HepG2 (cell line): Measurements from ENCODE around the gene LMX1B. TPM values are rescaled to one million over a fixed set of nuclear protein-coding genes. Genes with fewer than 3 reads are reported as not detected.
A peak's percentile ranks its signal among the peaks of the same experiment; 100 is the strongest.

Experiments used
- ATAC-seq: fragments of 200-7000 bp; cut with Tn5 transposase; 3 replicates; pipeline ENCODE4 v1.9.1; 2020; ENCODE audit warnings: mild to moderate bottlenecking, moderate library complexity
- BruUV-seq: library from RNA; stranded (reverse); fragments of 400-500 nt; replicated peaks from 2 replicates; lab custom pipeline; 2021; lab: Mats Ljungman, UMichigan
- CTCF ChIA-PET: fragments of 300-600 bp; formaldehyde crosslinking; extraction: SDS; loops from one replicate; lab custom pipeline; 2021; ENCODE audit warnings: low total read pairs, inconsistent platforms, low intra/inter-chr PET ratio; lab: Yijun Ruan, JAX
- POLR2A ChIA-PET: fragments of 350-600 bp; sonication (Branson Sonifier 250); formaldehyde crosslinking; loops from one replicate; lab custom pipeline; 2020; ENCODE audit warnings: antibody characterized with exemption, inconsistent platforms; lab: Yijun Ruan, JAX
- DNase-seq: peaks from one replicate; pipeline ENCODE4 v3.0.0-alpha.2; 2015; ENCODE audit warnings: low spot score
- FAIRE-seq: peaks from 3 replicates; lab custom pipeline; 2011; peaks lifted over from hg19 to GRCh38; lab: Jason Lieb, UNC
- H2AFZ ChIP-seq: one replicate; pipeline ENCODE4 v1.6.1; 2011; ENCODE audit warnings: low read length, inconsistent platforms
- H3K27ac ChIP-seq: fragments of 300-600 bp; 3 replicates; pipeline ENCODE4 v1.8.0; 2011; ENCODE audit warnings: mixed run types, mild to moderate bottlenecking, mixed read lengths, low read length, inconsistent platforms; ENCODE audit not compliant: insufficient read depth; ENCODE audit errors: extremely low read length
- H3K27me3 ChIP-seq, 2 experiments: fragments of 200-600 bp in 1 of 2; 2 replicates in 1 of 2; 3 replicates in 1 of 2; pipeline versions ENCODE4 v1.6.0 to v1.8.0; 2011; ENCODE audit warnings: low read length in 2 of 2, mild to moderate bottlenecking in 2 of 2, moderate library complexity in 2 of 2, inconsistent platforms in 1 of 2; ENCODE audit not compliant: insufficient read depth in 2 of 2, control insufficient read depth in 1 of 2
- H3K36me3 ChIP-seq, 2 experiments: fragments of 200-600 bp in 1 of 2; replicated peaks in 1 of 2; 2 replicates in 1 of 2; 3 replicates in 1 of 2; pipeline versions ENCODE4 v1.5.1 to v1.8.0; 2011; ENCODE audit warnings: low read length in 2 of 2, inconsistent platforms in 1 of 2; ENCODE audit not compliant: insufficient read depth in 2 of 2, control insufficient read depth in 1 of 2
- H3K4me1 ChIP-seq: 2 replicates; pipeline ENCODE4 v1.5.1; 2012; ENCODE audit warnings: low read length, inconsistent platforms; ENCODE audit not compliant: insufficient read depth
- H3K4me2 ChIP-seq: 2 replicates; pipeline ENCODE4 v1.6.0; 2011; ENCODE audit warnings: low read depth, low read length, inconsistent platforms
- H3K4me3 ChIP-seq, 3 experiments: fragments of 200-600 bp in 1 of 3; sonication (generic), shearing (Covaris generic) in 1 of 3; replicated peaks in 1 of 3; 2 replicates each; pipeline ENCODE4 v1.5.1; 2011 to 2016; ENCODE audit warnings: low read length in 3 of 3, inconsistent platforms in 2 of 3, low read depth in 2 of 3, mild to moderate bottlenecking in 2 of 3, control low read depth in 1 of 3, mixed read lengths in 1 of 3; ENCODE audit not compliant: insufficient read depth in 1 of 3
- H3K79me2 ChIP-seq: one replicate; pipeline ENCODE4 v1.6.1; 2011; ENCODE audit warnings: low read length, inconsistent platforms; ENCODE audit not compliant: insufficient read depth
- H3K9ac ChIP-seq: 2 replicates; pipeline ENCODE4 v1.6.0; 2011; ENCODE audit warnings: mild to moderate bottlenecking, low read depth, low read length, inconsistent platforms; ENCODE audit not compliant: insufficient read depth
- H3K9me3 ChIP-seq: 2 replicates; pipeline ENCODE4 v1.5.1; 2012; ENCODE audit warnings: mild to moderate bottlenecking, low read length
- H4K20me1 ChIP-seq: 2 replicates; pipeline ENCODE4 v1.6.0; 2011; ENCODE audit warnings: inconsistent platforms, mild to moderate bottlenecking, low read length, moderate library complexity; ENCODE audit not compliant: insufficient read depth
- CEBPG ChIP-seq: IDR thresholded peaks from 2 replicates; pipeline ENCODE4 v1.6.1; 2016
- EZH2 ChIP-seq: conservative IDR thresholded peaks from 2 replicates; pipeline ENCODE4 v1.6.1; 2012; ENCODE audit warnings: mild to moderate bottlenecking, low read depth, low read length, moderate library complexity
- HES4 ChIP-seq: sonication (generic); formaldehyde crosslinking; IDR thresholded peaks from 2 replicates; pipeline ENCODE4 v1.9.0; 2021; ENCODE audit warnings: mild to moderate bottlenecking, missing genetic modification reagents, borderline replicate concordance
- HIVEP1 ChIP-seq: sonication (generic); formaldehyde crosslinking; IDR thresholded peaks from 2 replicates; pipeline ENCODE4 v1.4.0; 2020; ENCODE audit warnings: mild to moderate bottlenecking, missing genetic modification reagents
- JUND ChIP-seq: sonication (generic); formaldehyde crosslinking; IDR thresholded peaks from 2 replicates; pipeline ENCODE4 v1.8.0; 2022; ENCODE audit warnings: mild to moderate bottlenecking, missing genetic modification reagents
- KMT2A ChIP-seq: sonication (generic); formaldehyde crosslinking; IDR thresholded peaks from 2 replicates; pipeline ENCODE4 v1.4.0; 2020; ENCODE audit warnings: missing genetic modification reagents
- MTA3 ChIP-seq: sonication (generic); formaldehyde crosslinking; IDR thresholded peaks from 2 replicates; pipeline ENCODE4 v1.4.0; 2020; ENCODE audit warnings: missing genetic modification reagents
- NFE2L2 ChIP-seq: fragments of 150-350 bp; IDR thresholded peaks from 2 replicates; pipeline ENCODE4 v1.6.1; 2014; ENCODE audit warnings: low read length
- POLR2AphosphoS2 ChIP-seq: IDR thresholded peaks from 2 replicates; pipeline ENCODE4 v1.6.1; 2011; ENCODE audit warnings: low read depth, low read length, improper control_type of control experiment
- SATB2 ChIP-seq: sonication (generic); formaldehyde crosslinking; IDR thresholded peaks from 2 replicates; pipeline ENCODE4 v1.5.0; 2020; ENCODE audit warnings: missing genetic modification reagents
- ZBTB7A ChIP-seq: sonication (generic); formaldehyde crosslinking; IDR thresholded peaks from 2 replicates; pipeline ENCODE4 v1.8.0; 2022; ENCODE audit warnings: mild to moderate bottlenecking, missing genetic modification reagents
- ZNF296 ChIP-seq: sonication (generic); formaldehyde crosslinking; conservative IDR thresholded peaks from 2 replicates; pipeline ENCODE4 v1.5.0; 2020; ENCODE audit warnings: mild to moderate bottlenecking, missing genetic modification reagents
- ZNF530 ChIP-seq: sonication (generic); formaldehyde crosslinking; IDR thresholded peaks from 2 replicates; pipeline ENCODE4 v1.5.0; 2020; ENCODE audit warnings: low read depth, mild to moderate bottlenecking, missing genetic modification reagents
- ZNF768 ChIP-seq: sonication (generic); formaldehyde crosslinking; IDR thresholded peaks from 2 replicates; pipeline ENCODE4 v1.4.0; 2020; ENCODE audit warnings: missing genetic modification reagents
- WGBS: methylation state at CpG from one replicate; pipeline ENCODE4 v1.1.6; 2017; ENCODE audit warnings: low lambda C conversion rate; 5-methylcytosine and 5-hydroxymethylcytosine counted together
- in situ Hi-C: cut with HindIII; loops from 2 replicates; pipeline ENCODE4 v1.10.0; 2017; ENCODE audit warnings: low pct_unique_long_range_greater_than_20kb; ENCODE audit not compliant: extremely low pct_ligation_motif_present
- intact Hi-C: fragments of 100-400 bp; cut with micrococcal nuclease; formaldehyde crosslinking; loops from one replicate; pipeline ENCODE4 v1.10.0; 2022; ENCODE audit not compliant: unreplicated experiment
- polyA plus RNA-seq, 8 experiments: library from polyadenylated mRNA; depleted of rRNA in 3 of 8; stranded (reverse) in 7 of 8; unstranded in 1 of 8; fragments of >200 nt; fragmentation: Illumina TruSeq in 4 of 8; extraction: Trizol in 4 of 8; gene quantifications; 2 replicates each; pipeline versions ENCODE4 v1.2.1 to v1.2.3, GENCODE V29; 2011 to 2016; ENCODE audit warnings: low read depth in 4 of 8, missing spikeins in 1 of 8, mixed read lengths in 1 of 8; ENCODE audit not compliant: insufficient read depth in 1 of 8
- total RNA-seq, 5 experiments: library from RNA; depleted of rRNA; stranded (reverse); fragments of >200 nt; fragmentation: Illumina TruSeq; extraction: Trizol; gene quantifications; 2 replicates each; pipeline ENCODE4 v1.2.3, GENCODE V29; 2016; ENCODE audit warnings: low read depth in 1 of 5

Gene LMX1B
- total and polyA plus RNA-seq, 2 of the 13 experiments (the other 11 are each of a cell fraction or from before 2014, with no cell fraction given), result not detected

DNA sequence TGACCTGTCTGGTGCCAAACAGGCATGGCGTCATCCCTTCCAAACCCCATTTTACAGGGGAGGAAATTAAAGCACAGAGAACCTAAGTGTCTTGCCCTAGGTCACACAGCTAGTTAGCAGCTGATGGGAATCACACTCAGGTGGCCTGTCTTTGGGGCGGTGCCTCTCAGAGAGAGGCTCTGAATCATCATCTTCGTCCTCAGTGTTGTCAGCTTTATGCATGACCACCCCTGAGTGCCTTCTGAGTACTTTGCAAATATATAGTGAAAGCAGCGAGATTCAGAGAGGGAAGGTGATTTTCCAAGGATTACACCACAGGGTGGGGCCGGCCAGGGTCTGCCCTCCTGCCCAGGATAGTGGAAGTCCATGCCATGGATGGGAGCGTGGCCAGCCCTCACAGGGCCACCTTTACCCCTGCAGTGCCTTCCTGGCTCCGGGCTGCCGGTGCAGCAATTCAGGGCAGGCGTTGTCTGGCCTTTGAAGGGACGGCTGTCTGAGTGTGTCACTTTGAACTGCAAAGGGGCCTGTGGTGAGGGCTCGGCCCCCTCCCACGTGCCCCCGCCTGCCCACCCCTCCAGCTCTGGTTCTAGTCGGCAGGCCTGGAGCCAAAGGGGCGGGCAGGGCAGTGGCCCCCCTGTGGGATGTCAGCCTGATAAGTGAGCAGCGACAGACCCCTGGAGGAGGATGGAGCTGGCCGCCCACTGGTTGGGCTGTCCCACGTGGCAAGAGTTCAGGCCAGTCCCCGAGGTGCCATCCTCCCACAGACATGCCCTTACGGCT, 16.9 kb downstream of the LMX1B start:
- no peak overlapping the region for H3K4me3 ChIP-seq
- no peaks in the 10 kb centered on the region for H3K79me2 ChIP-seq
- ChIA-PET POLR2A (no interaction called here), CTCF (no interaction called here)
- H3K4me1 ChIP-seq, result no peaks in the 10 kb centered on the region
- ATAC-seq (no peak), FAIRE-seq (no peak), DNase-seq (no peak)
- no peak overlapping the region for H3K27ac ChIP-seq
- no peaks in the 10 kb centered on the region for H4K20me1 ChIP-seq
- intact Hi-C loops (no loop called here), in situ Hi-C loops (no loop called here)
- no TSS peak for BruUV-seq
- H3K9me3 ChIP-seq, result no peaks in the 10 kb centered on the region
- 19% methylated on average over 10 of the region's 20 CpGs for WGBS
- no peak overlapping the region for H3K9ac ChIP-seq
- TF ChIP-seq ZNF768 (CRISPR knock-in tag) (peak; percentile 35; the same call in 1 of the 2 replicates), SATB2 (no peak)
- no peak overlapping the region for H3K4me2 ChIP-seq
- no peaks in the 10 kb centered on the region for H3K36me3 ChIP-seq
- no peak overlapping the region for H2AFZ ChIP-seq
- H3K27me3 ChIP-seq, result peaks cover 29 to 91% of the 10 kb centered on the region in 2 experiments

DNA sequence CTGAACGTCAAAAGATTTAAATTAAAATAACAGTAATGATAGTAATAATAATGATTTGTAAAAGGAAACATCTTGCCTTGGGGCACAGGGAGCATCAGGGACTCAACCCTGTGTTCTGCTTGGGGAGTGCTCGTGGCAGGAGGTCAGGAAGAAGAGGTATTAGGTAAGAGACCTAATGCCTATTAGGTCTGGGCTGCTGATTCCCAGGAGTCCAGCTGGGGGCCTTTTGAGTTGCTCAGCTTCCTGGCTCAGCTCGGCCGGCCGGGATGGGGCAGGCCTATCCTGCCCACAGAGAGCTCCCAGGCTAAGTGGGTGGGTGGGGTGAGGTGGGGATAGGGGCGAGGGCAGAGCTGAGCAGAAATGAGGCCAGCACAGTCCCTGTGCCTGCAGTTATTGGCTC, 17.5 kb downstream of the LMX1B start:
- ATAC-seq, result peak; percentile 68
- Histone ChIP-seq H3K27me3 (peaks cover 26 to 91% of the 10 kb centered on the region in 2 experiments), H3K9ac (no peak overlapping the region), H3K4me2 (no peak overlapping the region), H3K4me3 (no peak overlapping the region), H2AFZ (no peak overlapping the region), H3K9me3 (no peaks in the 10 kb centered on the region), H3K4me1 (no peaks in the 10 kb centered on the region), H3K27ac (no peak overlapping the region), H3K36me3 (no peaks in the 10 kb centered on the region), H4K20me1 (no peaks in the 10 kb centered on the region)
- ChIA-PET POLR2A (no interaction called here), CTCF (no interaction called here)
- in situ Hi-C loops, result no loop called here
- 0% methylated on average over 3 of the region's 6 CpGs for WGBS
- TF ChIP-seq ZBTB7A, result no peak
- TF ChIP-seq ZNF530 (CRISPR knock-in tag), result no peak
- TF ChIP-seq CEBPG (CRISPR knock-in tag), result no peak
- no peak for TF ChIP-seq POLR2AphosphoS2
- TF ChIP-seq ZNF296, result no peak
- no peak for TF ChIP-seq NFE2L2
- TF ChIP-seq MTA3 (CRISPR knock-in tag), result no peak
- no peak for TF ChIP-seq JUND (CRISPR knock-in tag)
- TF ChIP-seq EZH2, result no peak
- TF ChIP-seq HIVEP1, result no peak
- no peak for TF ChIP-seq HES4 (CRISPR knock-in tag)
- TF ChIP-seq KMT2A (CRISPR knock-in tag), result no peak
- TF ChIP-seq, all 625 proteins: peak for 0
- intact Hi-C loops, result no loop called here
- no peaks in the 10 kb centered on the region for H3K79me2 ChIP-seq
- no TSS peak for BruUV-seq
- DNase-seq (no peak), FAIRE-seq (no peak)
